B cell (primary cell): ENCODE results near the gene MRPS34. TPM values are rescaled to one million over a fixed set of nuclear protein-coding genes. Genes with fewer than 3 reads are reported as not detected.

Source experiments
- ATAC-seq: fragments of 200-7000 bp; cut with Tn5 transposase; one replicate; pipeline ENCODE4 v1.10.0; 2021; ENCODE audit warnings: low read depth, mild to moderate bottlenecking, moderate number of reproducible peaks, moderate library complexity
- CTCF ChIA-PET: fragments of 350-600 bp; sonication (Branson Sonifier 250); formaldehyde crosslinking; loops from one replicate; lab custom pipeline; 2021; ENCODE audit warnings: antibody characterized with exemption, inconsistent platforms; lab: Charles Lee
- POLR2A ChIA-PET: fragments of 350-600 bp; sonication (Branson Sonifier 250); formaldehyde crosslinking; loops from one replicate; lab custom pipeline; 2021; ENCODE audit warnings: antibody characterized with exemption; lab: Charles Lee
- DNase-seq: peaks from one replicate; pipeline ENCODE4 v3.0.0; 2013
- H2AFZ ChIP-seq: 2 replicates; pipeline ENCODE4 v1.6.1; 2012; ENCODE audit warnings: mild to moderate bottlenecking, low read depth, low read length; ENCODE audit not compliant: insufficient read depth, poor library complexity, severe bottlenecking
- H3K27ac ChIP-seq, 2 donors: 1 replicate in 1 of 2; 2 replicates in 1 of 2; pipeline ENCODE4 v1.5.1; 2012 to 2013; ENCODE audit warnings: low read length in 2 of 2, mild to moderate bottlenecking in 2 of 2, moderate library complexity in 1 of 2
- H3K27me3 ChIP-seq, 4 experiments: fragments of 200-600 bp in 1 of 4; sonication (generic) in 1 of 4; replicated peaks in 1 of 4; 1 replicate in 2 of 4; 2 replicates in 2 of 4; pipeline versions ENCODE4 v1.6.1 to v1.7.0; 2013 to 2016; ENCODE audit warnings: low read length in 3 of 4, mild to moderate bottlenecking in 2 of 4, mixed read lengths in 1 of 4, moderate library complexity in 1 of 4; ENCODE audit not compliant: insufficient read depth in 4 of 4, control insufficient read depth in 3 of 4; ENCODE audit errors: control extremely low read depth in 1 of 4
- H3K36me3 ChIP-seq, 2 experiments: replicated peaks in 1 of 2; 1 replicate in 1 of 2; 2 replicates in 1 of 2; pipeline versions ENCODE4 v1.6.1 to v1.7.1; 2013; ENCODE audit warnings: low read length in 1 of 2; ENCODE audit not compliant: insufficient read depth in 2 of 2, control insufficient read depth in 1 of 2; ENCODE audit errors: control extremely low read depth in 1 of 2, extremely low read depth in 1 of 2
- H3K4me1 ChIP-seq, 2 donors: fragments of 200-600 bp in 1 of 2; sonication (generic) in 1 of 2; 1 replicate in 1 of 2; 2 replicates in 1 of 2; pipeline versions ENCODE4 v1.5.1 to v1.6.1; 2013 to 2017; ENCODE audit warnings: low read length in 2 of 2; ENCODE audit not compliant: control insufficient read depth in 2 of 2, insufficient read depth in 2 of 2
- H3K4me2 ChIP-seq: replicated peaks from 2 replicates; pipeline ENCODE3; 2012; ENCODE audit warnings: mild to moderate bottlenecking, low read depth, low read length; ENCODE audit not compliant: poor library complexity, severe bottlenecking
- H3K4me3 ChIP-seq, 5 experiments: fragments of 200-600 bp in 1 of 5; sonication (generic) in 1 of 5; 1 replicate in 3 of 5; 2 replicates in 2 of 5; pipeline versions ENCODE4 v1.5.1 to v1.7.0; 2011 to 2016; ENCODE audit warnings: low read length in 4 of 5, mild to moderate bottlenecking in 4 of 5, low read depth in 2 of 5, control low read depth in 1 of 5, moderate library complexity in 1 of 5; ENCODE audit not compliant: insufficient read depth in 1 of 5; ENCODE audit errors: control extremely low read depth in 1 of 5, extremely low read depth in 1 of 5
- H3K79me2 ChIP-seq: fragments of 200-600 bp; sonication (generic); one replicate; pipeline ENCODE4 v1.6.0; 2016; ENCODE audit warnings: low read length; ENCODE audit not compliant: control insufficient read depth, insufficient read depth
- H3K9ac ChIP-seq: fragments of 200-600 bp; sonication (generic); 2 replicates; pipeline ENCODE4 v1.6.1; 2017; ENCODE audit warnings: mild to moderate bottlenecking, low read length, moderate library complexity
- H3K9me3 ChIP-seq, 3 donors: one replicate each; pipeline versions ENCODE4 v1.6.1 to v1.7.1; 2013; ENCODE audit warnings: low read length in 2 of 3; ENCODE audit not compliant: control insufficient read depth in 2 of 3, insufficient read depth in 1 of 3; ENCODE audit errors: control extremely low read depth in 1 of 3
- H4K20me1 ChIP-seq: 2 replicates; pipeline ENCODE4 v1.6.0; 2012; ENCODE audit warnings: mild to moderate bottlenecking, low read length; ENCODE audit not compliant: insufficient read depth, control insufficient read depth, poor library complexity, severe bottlenecking
- H3K27ac Mint-ChIP-seq: one replicate; pipeline ENCODE4 v1.8.0; 2021; ENCODE audit warnings: mixed read lengths
- H3K27me3 Mint-ChIP-seq: one replicate; pipeline ENCODE4 v1.8.0; 2021; ENCODE audit warnings: mixed read lengths
- H3K4me1 Mint-ChIP-seq: one replicate; pipeline ENCODE4 v1.8.0; 2021; ENCODE audit warnings: mixed read lengths
- H3K4me3 Mint-ChIP-seq: one replicate; pipeline ENCODE4 v1.8.0; 2021; ENCODE audit warnings: mixed read lengths
- H3K9me3 Mint-ChIP-seq: one replicate; pipeline ENCODE4 v1.8.0; 2022; ENCODE audit warnings: mixed read lengths; ENCODE audit not compliant: insufficient read depth
- CTCF ChIP-seq: fragments of 200-600 bp; IDR thresholded peaks from one replicate; pipeline ENCODE4 v1.8.0; 2022; ENCODE audit warnings: antibody characterized with exemption, mild to moderate bottlenecking
- EZH2 ChIP-seq: IDR thresholded peaks from 2 replicates; pipeline ENCODE4 v1.6.1; 2012; ENCODE audit warnings: borderline replicate concordance, low read depth, mild to moderate bottlenecking, moderate library complexity, low read length; ENCODE audit not compliant: insufficient read depth, poor library complexity, severe bottlenecking
- WGBS: methylation state at CpG from one replicate; pipeline ENCODE4 v1.1.5; 2013; ENCODE audit warnings: missing lambda C conversion rate; ENCODE audit not compliant: insufficient coverage; 5-methylcytosine and 5-hydroxymethylcytosine counted together
- intact Hi-C: fragments of 100-400 bp; cut with micrococcal nuclease; formaldehyde crosslinking; loops from one replicate; pipeline ENCODE4 v1.10.0; 2022
- polyA plus RNA-seq: library from polyadenylated mRNA; depleted of rRNA; stranded (reverse); fragments of >200 nt; gene quantifications from 2 replicates; pipeline ENCODE4 v1.2.3, GENCODE V29; 2012
- total RNA-seq, 2 donors: library from RNA; stranded (reverse); fragments of 120-200 nt in 1 of 2; gene quantifications; 1 replicate in 1 of 2; 2 replicates in 1 of 2; pipeline versions ENCODE4 v1.2.3 to v1.2.4, GENCODE V29; 2013 to 2022

The MRPS34 gene
- total and polyA plus RNA-seq, 2 donors (not counting 1 experiment from before 2014, with no cell fraction given), result 44.6 to 55.2 TPM

- 97% methylated on average over 44 of the region's 44 CpGs for WGBS
- peaks cover 33% of the 10 kb centered on the region for H4K20me1 ChIP-seq
- no peaks in the 10 kb centered on the region for H3K9me3 Mint-ChIP-seq
- intact Hi-C loops, result no loop called here
- H3K9ac ChIP-seq, result no peak overlapping the region
- POLR2A ChIA-PET, result no interaction called here
- DNase-seq (no peak), ATAC-seq (no peak)
- no peak overlapping the region for H3K4me3 Mint-ChIP-seq
- H3K4me1 Mint-ChIP-seq, result no peaks in the 10 kb centered on the region
- TF ChIP-seq EZH2 (no peak), CTCF (no peak)
- H2AFZ ChIP-seq, result no peak overlapping the region
- H3K4me2 ChIP-seq, result no peak overlapping the region
- H3K4me1 ChIP-seq, result no peaks in the 10 kb centered on the region
- CTCF ChIA-PET, result no interaction called here
- peaks cover 0 to 30% of the 10 kb centered on the region in 2 experiments for H3K36me3 ChIP-seq
- no peaks in the 10 kb centered on the region for H3K27me3 Mint-ChIP-seq
- no peaks in the 10 kb centered on the region for H3K9me3 ChIP-seq
- H3K4me3 ChIP-seq, result no peak overlapping the region
- no peak overlapping the region for H3K27ac ChIP-seq
- H3K27ac Mint-ChIP-seq, result no peak overlapping the region
- H3K79me2 ChIP-seq, result peaks cover 44% of the 10 kb centered on the region
- no peaks in the 10 kb centered on the region for H3K27me3 ChIP-seq
These were observed 17.8 kb upstream of the MRPS34 start for GRCh38 chr16:1790611-1791255.

- no peak overlapping the region for H3K4me2 ChIP-seq
- peaks cover 0 to 32% of the 10 kb centered on the region in 2 experiments for H3K36me3 ChIP-seq
- H3K27ac ChIP-seq, result no peak overlapping the region
- POLR2A ChIA-PET, result no interaction called here
- Mint-ChIP-seq H3K27ac (no peak overlapping the region), H3K4me1 (no peaks in the 10 kb centered on the region), H3K4me3 (no peak overlapping the region), H3K27me3 (no peaks in the 10 kb centered on the region), H3K9me3 (no peaks in the 10 kb centered on the region)
- no peaks in the 10 kb centered on the region for H3K4me1 ChIP-seq
- H3K9ac ChIP-seq, result no peak overlapping the region
- H2AFZ ChIP-seq, result no peak overlapping the region
- 99% methylated on average over 15 of the region's 15 CpGs for WGBS
- H4K20me1 ChIP-seq, result peaks cover 38% of the 10 kb centered on the region
- TF ChIP-seq EZH2 (no peak), CTCF (no peak)
- CTCF ChIA-PET, result no interaction called here
- peaks cover 49% of the 10 kb centered on the region for H3K79me2 ChIP-seq
- DNase-seq, result no peak
- H3K4me3 ChIP-seq, result no peak overlapping the region
- no peak for ATAC-seq
- H3K27me3 ChIP-seq, result no peaks in the 10 kb centered on the region
- intact Hi-C loops, result no loop called here
- no peaks in the 10 kb centered on the region for H3K9me3 ChIP-seq
These were observed 17.3 kb upstream of the MRPS34 start for GRCh38 chr16:1790261-1790610.
